ENCODE data around the gene BANF2. TPM values are rescaled to one million over a fixed set of nuclear protein-coding genes. Genes with fewer than 3 reads are reported as not detected.

The BANF2 gene
- total RNA-seq, 1 experiment from 2014 or later = not detected

- H4K91ac ChIP-seq (ENCODE audit: insufficient read length, low read depth, low read length) = no peak overlapping the region
- TF ChIP-seq CTCF (conservative IDR thresholded peaks at IDR 0.05) = no peak
- H3K23ac ChIP-seq (ENCODE audit: insufficient read length, low read depth, low read length) = no peak overlapping the region
- no peak overlapping the region for H3T11ph ChIP-seq (ENCODE audit: low read length)
- H4K20me1 ChIP-seq (ENCODE audit: control insufficient read depth, insufficient read depth, insufficient read length) = no peaks in the 10 kb centered on the region
- peaks cover 40% of the 10 kb centered on the region for H3K79me2 ChIP-seq (ENCODE audit: insufficient read depth, low read length)
- no peak overlapping the region for H2BK12ac ChIP-seq (ENCODE audit: insufficient read length, low read depth, low read length)
- no peak overlapping the region for H2BK15ac ChIP-seq (ENCODE audit: low read depth, low read length)
- Mint-ChIP-seq H3K27me3 (ENCODE audit: low read depth) (no peaks in the 10 kb centered on the region), H3K4me1 (peaks cover 32 to 35% of the 10 kb centered on the region in 2 experiments), H3K27ac (peak overlapping the region in 1 of 3 experiments; percentile 71; a peak in 1 of 7 replicates), H3K36me3 (ENCODE audit: insufficient read depth in 1 of 3, low read depth in 3 of 3) (peaks cover 14 to 39% (median 30%) of the 10 kb centered on the region in 3 experiments), H3K9me3 (no peaks in the 10 kb centered on the region), H3K4me3 (no peak overlapping the region)
- no peak overlapping the region for H3K27ac ChIP-seq (ENCODE audit: insufficient read length, low read depth, low read length)
- DNase-seq = no peak
- no peak overlapping the region for H3K9ac ChIP-seq (ENCODE audit: extremely low read depth, insufficient read length, low read length)
- no peaks in the 10 kb centered on the region for H3K9me3 ChIP-seq (ENCODE audit: control insufficient read depth, low read depth, low read length)
- no peak overlapping the region for H2AK5ac ChIP-seq (ENCODE audit: insufficient read length, low read length)
- peaks cover 20% of the 10 kb centered on the region for H3K79me1 ChIP-seq (ENCODE audit: insufficient read depth, low read depth, low read length, poor library complexity, severe bottlenecking)
- no peak overlapping the region for H2AFZ ChIP-seq (ENCODE audit: low read length)
- H4K8ac ChIP-seq (replicated peaks; ENCODE audit: insufficient read length, low read depth, low read length) = no peak overlapping the region
- no peak overlapping the region for H2BK5ac ChIP-seq (ENCODE audit: insufficient read length, low read length)
- no peak overlapping the region for H3K56ac ChIP-seq (ENCODE audit: insufficient read length, low read depth, low read length)
- H4K5ac ChIP-seq (ENCODE audit: insufficient read length, low read depth, low read length) = no peak overlapping the region
- no peak overlapping the region for H3K18ac ChIP-seq (ENCODE audit: insufficient read length, low read depth, low read length)
- H2BK120ac ChIP-seq (ENCODE audit: low read depth, low read length, poor library complexity, severe bottlenecking) = no peak overlapping the region
- no CpG with 5 or more reads among the region's 9 CpGs for WGBS (ENCODE audit: extremely low coverage, insufficient read length, low lambda C conversion rate)
- H3K4ac ChIP-seq (ENCODE audit: low read depth, low read length) = no peak overlapping the region
- H3K4me2 ChIP-seq (ENCODE audit: insufficient read depth, insufficient read length, low read length) = no peak overlapping the region
- no peaks in the 10 kb centered on the region for H3K23me2 ChIP-seq (ENCODE audit: insufficient read length, low read depth, low read length, poor library complexity, severe bottlenecking)
- peaks cover 6% of the 10 kb centered on the region; the same call in 1 of the 2 replicates for H3K4me1 ChIP-seq (ENCODE audit: insufficient read depth, low read length)
- no peaks in the 10 kb centered on the region for H3K27me3 ChIP-seq (ENCODE audit: insufficient read depth, low read length)
- H3K14ac ChIP-seq (ENCODE audit: insufficient read depth, low read length) = no peak overlapping the region
- H2BK20ac ChIP-seq (ENCODE audit: low read depth, low read length, poor library complexity, severe bottlenecking) = no peak overlapping the region
Measured at GRCh38 chr20:17674722-17675518, 24.8 kb upstream of the BANF2 start.
